ENCODE data around the gene TEN1. TPM values are rescaled to one million over a fixed set of nuclear protein-coding genes. Genes with fewer than 3 reads are reported as not detected.

Gene TEN1
- total RNA-seq, 1 donor from 2014 or later = 10.3 TPM

DNA sequence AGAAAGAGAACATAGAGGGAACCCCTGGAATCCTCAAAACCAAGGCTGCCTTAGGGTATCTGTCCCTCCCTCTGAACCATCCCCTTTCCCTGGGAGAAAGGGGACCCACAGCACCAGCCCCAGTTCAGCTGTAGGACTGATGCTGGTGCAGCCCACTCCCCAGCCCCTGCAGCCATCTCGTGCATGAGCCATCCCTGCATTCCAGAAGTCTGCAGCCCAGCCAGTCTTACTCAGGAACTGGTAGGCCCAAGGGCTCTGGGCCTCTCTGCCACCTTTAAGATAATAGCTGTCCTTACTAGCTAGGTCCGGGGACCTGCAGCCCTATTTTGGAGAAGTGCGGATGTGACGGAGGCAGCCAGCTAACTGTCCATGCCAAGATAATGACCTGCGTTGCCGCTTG is 54.1 kb downstream of the TEN1 start:
- Histone ChIP-seq H3K27ac (no peak overlapping the region), H3K9me3 (no peaks in the 10 kb centered on the region), H3K4me1 (peaks cover 21% of the 10 kb centered on the region), H3K36me3 (no peaks in the 10 kb centered on the region), H3K4me3 (no peak overlapping the region), H3K27me3 (no peaks in the 10 kb centered on the region)
- no peak for TF ChIP-seq POLR2A (IDR thresholded peaks at IDR 0.05)
- TF ChIP-seq POLR2AphosphoS5 (IDR thresholded peaks at IDR 0.05; ENCODE audit: insufficient read depth in 1 of 2, low read depth in 1 of 2) = no peak
- TF ChIP-seq, protein P1, sequence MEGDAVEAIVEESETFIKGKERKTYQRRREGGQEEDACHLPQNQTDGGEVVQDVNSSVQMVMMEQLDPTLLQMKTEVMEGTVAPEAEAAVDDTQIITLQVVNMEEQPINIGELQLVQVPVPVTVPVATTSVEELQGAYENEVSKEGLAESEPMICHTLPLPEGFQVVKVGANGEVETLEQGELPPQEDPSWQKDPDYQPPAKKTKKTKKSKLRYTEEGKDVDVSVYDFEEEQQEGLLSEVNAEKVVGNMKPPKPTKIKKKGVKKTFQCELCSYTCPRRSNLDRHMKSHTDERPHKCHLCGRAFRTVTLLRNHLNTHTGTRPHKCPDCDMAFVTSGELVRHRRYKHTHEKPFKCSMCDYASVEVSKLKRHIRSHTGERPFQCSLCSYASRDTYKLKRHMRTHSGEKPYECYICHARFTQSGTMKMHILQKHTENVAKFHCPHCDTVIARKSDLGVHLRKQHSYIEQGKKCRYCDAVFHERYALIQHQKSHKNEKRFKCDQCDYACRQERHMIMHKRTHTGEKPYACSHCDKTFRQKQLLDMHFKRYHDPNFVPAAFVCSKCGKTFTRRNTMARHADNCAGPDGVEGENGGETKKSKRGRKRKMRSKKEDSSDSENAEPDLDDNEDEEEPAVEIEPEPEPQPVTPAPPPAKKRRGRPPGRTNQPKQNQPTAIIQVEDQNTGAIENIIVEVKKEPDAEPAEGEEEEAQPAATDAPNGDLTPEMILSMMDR (IDR thresholded peaks at IDR 0.05) = no peak
- intact Hi-C loops (cut with DNase I) = no loop called here
- DNase-seq (ENCODE audit: extremely low spot score in 2 of 2) = no peak

DNA sequence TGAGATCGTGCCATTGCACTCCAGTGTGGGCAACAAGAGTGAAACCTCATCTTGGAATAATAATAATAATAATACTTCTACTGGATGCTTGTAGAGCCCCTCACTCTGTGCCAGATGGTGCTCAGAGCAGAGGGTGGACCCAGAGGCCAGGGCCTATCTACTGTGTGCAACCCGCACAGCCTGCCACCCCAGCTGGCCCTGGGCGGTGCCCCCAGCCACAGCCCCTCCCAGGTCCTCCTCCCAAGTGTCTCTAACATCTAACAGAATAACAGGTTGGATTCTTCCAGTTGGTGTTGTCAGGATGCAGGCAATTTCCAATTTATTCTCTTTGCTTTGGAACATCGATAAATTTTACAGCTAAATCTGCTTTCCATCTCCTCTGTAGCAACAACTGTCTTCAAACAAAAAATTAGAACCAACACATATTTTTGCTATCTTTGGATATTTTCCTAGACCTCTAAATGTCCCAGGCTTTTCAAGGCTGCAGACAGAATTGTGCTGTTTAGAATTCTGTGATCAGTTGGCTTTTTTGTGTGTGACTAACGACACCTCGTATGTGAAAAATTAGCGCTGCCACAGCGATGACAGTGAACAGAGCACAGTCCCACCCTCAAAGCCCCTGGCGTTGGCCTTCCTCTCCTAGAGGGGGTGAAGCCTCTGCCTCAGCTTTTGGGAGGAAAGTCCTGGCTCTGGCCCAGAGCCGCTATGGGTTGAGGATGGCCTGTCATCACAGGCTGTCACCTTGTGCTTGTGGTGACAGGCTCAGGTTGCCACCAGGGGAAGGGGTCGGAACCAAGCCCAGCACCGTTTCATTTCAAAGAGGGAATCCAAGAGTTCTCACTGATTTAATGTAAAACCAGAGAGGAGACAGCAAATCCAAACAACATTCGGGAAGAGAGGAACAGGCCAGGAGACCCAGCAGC is 55.6 kb downstream of the TEN1 start:
- Histone ChIP-seq H3K9me3 (no peaks in the 10 kb centered on the region), H3K27ac (no peak overlapping the region), H3K36me3 (peaks cover 0 to 15% of the 10 kb centered on the region in 2 donors), H3K4me3 (no peak overlapping the region), H3K4me1 (peaks cover 15% of the 10 kb centered on the region), H3K27me3 (no peaks in the 10 kb centered on the region)
- no peak for DNase-seq (ENCODE audit: extremely low spot score in 2 of 2)
- TF ChIP-seq POLR2A (IDR thresholded peaks at IDR 0.05) (no peak), POLR2AphosphoS5 (IDR thresholded peaks at IDR 0.05; ENCODE audit: insufficient read depth in 1 of 2, low read depth in 1 of 2) (no peak)
- TF ChIP-seq, protein P1 (IDR thresholded peaks at IDR 0.05) = no peak
- intact Hi-C loops (cut with DNase I) = no loop called here

DNA sequence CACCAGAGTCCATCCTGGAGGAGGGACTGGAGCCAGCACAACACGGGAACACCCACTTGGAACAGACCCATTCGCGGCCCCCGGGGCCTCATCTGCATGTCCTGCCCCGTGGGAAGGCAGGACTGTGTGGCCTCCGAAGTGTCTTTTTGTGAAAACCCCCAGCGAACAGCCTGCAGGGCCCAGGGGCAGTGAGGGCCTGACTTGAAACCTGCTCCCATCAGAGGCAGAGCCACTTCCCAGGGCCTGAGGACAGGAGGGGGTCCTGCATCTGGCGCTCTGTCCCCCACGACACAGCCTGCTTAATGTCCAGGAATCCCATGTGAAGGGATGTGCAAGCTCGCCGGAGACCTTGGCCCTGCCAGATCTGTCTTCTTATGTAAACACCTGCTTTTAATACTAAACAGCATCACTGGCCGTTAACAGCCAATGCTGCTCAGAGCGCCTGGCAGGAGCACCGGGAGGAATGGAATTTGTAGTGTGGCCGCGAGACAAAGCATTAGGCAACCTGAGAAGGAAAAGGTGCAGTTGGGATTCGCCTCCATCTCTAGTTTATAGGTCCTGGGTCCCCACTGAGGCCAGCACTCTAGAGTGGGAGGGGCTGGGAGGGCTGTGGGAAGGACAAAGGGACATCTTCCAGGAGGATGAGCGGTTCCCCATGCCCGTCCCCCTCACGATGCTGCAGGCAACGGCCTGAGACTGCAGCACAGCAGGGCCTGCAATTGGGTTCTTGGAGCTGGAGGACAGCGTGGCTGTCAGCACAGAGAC is 57.6 kb downstream of the TEN1 start:
- intact Hi-C loops (cut with DNase I) = no loop called here
- Histone ChIP-seq H3K27ac (no peak overlapping the region), H3K36me3 (peaks cover 4 to 35% of the 10 kb centered on the region in 2 donors), H3K27me3 (no peaks in the 10 kb centered on the region), H3K4me1 (peaks cover 12% of the 10 kb centered on the region), H3K9me3 (no peaks in the 10 kb centered on the region), H3K4me3 (no peak overlapping the region)
- DNase-seq (ENCODE audit: extremely low spot score in 2 of 2) = no peak
- TF ChIP-seq POLR2A (IDR thresholded peaks at IDR 0.05) (no peak), POLR2AphosphoS5 (IDR thresholded peaks at IDR 0.05; ENCODE audit: insufficient read depth in 1 of 2, low read depth in 1 of 2) (no peak)
- TF ChIP-seq, protein P1 (IDR thresholded peaks at IDR 0.05) = no peak

DNA sequence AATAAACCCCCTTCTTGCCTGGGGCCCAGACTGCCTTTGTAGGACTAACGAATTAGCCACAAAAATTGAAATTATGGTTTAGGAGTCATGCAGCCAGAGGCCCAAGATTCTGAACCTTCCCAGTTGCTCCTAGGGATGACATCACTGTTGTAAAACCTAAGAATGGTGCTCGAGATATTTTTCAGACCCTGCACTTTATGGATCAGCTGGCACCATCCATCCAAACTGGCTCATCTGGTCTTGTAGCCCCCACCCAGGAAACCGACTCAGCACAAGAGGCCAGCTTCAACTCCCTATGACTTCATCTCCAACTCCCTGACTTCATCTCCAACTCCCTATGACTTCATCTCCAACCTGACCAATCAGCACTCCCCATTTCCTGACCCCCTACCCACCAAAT is 59.0 kb downstream of the TEN1 start:
- peaks cover 12% of the 10 kb centered on the region for H3K4me1 ChIP-seq
- no peak overlapping the region for H3K27ac ChIP-seq

More for the DNA sequence above, 59.0 kb downstream of the TEN1 start:
- intact Hi-C loops (cut with DNase I) = no loop called here
- TF ChIP-seq, protein P1 (IDR thresholded peaks at IDR 0.05) = no peak
- TF ChIP-seq POLR2AphosphoS5 (IDR thresholded peaks at IDR 0.05; ENCODE audit: insufficient read depth in 1 of 2, low read depth in 1 of 2) (no peak), POLR2A (IDR thresholded peaks at IDR 0.05) (no peak)
- no peaks in the 10 kb centered on the region for H3K9me3 ChIP-seq
- peaks cover 4 to 49% of the 10 kb centered on the region in 2 donors for H3K36me3 ChIP-seq
- no peaks in the 10 kb centered on the region for H3K27me3 ChIP-seq
- no peak overlapping the region for H3K4me3 ChIP-seq
- DNase-seq (ENCODE audit: extremely low spot score in 2 of 2) = no peak

Measured in vagina (tissue), 2 donors.